Measurements from ENCODE around the gene FOXJ1. TPM values are rescaled to one million over a fixed set of nuclear protein-coding genes. Genes with fewer than 3 reads are reported as not detected.

The FOXJ1 gene
- total and polyA plus RNA-seq, 2 of the 8 experiments (the other 6 are each of a cell fraction or from before 2014, with no cell fraction given): 4.7 to 5.4 TPM

GRCh38 chr17:76184290-76184689, 43.2 kb upstream of the FOXJ1 start (continued):
- TF ChIP-seq TBP (IDR thresholded peaks at IDR 0.05; ENCODE audit: low read depth, low read length) (no peak), CEBPB (IDR thresholded peaks at IDR 0.05; ENCODE audit: low read depth, low read length) (no peak), SIN3A (conservative IDR thresholded peaks at IDR 0.05 in 1 of 2, IDR thresholded peaks at IDR 0.05 in 1 of 2; ENCODE audit: low read depth in 1 of 2, low read length in 2 of 2) (no peak), RBBP5 (IDR thresholded peaks at IDR 0.05; ENCODE audit: borderline replicate concordance, low read depth, low read length) (no peak), MAFK (IDR thresholded peaks at IDR 0.05; ENCODE audit: low read depth, low read length) (no peak), EGR1 (IDR thresholded peaks at IDR 0.05; ENCODE audit: borderline replicate concordance, low read depth, low read length) (no peak)

All from H1 (cell line).